ENCODE results near the gene PRICKLE1.

Gene PRICKLE1

DNA sequence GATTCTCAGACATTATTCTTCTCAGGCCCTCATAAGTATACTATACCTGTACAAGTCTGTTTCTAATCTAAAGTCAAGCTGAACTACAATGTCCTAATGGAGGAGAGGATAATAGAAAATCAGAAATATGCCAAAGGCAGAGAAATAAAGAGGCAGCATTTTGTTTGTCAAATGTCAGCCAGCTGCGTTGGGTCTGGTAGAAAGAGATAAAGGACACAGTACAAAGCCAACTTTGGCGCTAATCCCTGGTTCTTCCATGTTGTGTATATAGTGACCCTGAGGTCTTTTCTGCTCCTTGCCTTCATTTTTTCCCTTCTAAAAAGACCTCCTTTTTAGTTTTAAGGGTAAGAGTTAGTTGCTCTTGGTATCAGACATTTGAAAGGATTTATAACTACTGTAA, 103.1 kb downstream of the PRICKLE1 start:
- DNase-seq: no peak

DNA sequence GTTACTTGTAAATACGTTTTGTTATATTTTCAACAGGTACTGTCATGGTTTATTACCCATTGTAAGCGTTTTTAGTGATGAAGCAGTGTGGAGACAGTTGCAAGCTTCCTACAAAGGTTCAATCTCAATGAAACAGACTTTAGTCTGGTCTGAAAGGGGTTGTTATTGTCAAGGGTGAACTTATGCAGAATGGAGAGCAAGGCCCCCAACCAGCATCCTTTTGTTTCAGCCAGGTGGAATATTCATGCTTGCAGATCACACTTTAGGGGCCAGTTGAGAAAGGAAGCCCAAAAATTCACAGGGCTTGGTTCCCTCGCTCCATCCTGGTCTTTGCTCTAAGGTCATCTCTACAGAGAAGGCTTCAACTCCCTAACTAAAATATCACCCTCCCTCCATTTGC, 103.7 kb downstream of the PRICKLE1 start:
- no peak for DNase-seq

DNA sequence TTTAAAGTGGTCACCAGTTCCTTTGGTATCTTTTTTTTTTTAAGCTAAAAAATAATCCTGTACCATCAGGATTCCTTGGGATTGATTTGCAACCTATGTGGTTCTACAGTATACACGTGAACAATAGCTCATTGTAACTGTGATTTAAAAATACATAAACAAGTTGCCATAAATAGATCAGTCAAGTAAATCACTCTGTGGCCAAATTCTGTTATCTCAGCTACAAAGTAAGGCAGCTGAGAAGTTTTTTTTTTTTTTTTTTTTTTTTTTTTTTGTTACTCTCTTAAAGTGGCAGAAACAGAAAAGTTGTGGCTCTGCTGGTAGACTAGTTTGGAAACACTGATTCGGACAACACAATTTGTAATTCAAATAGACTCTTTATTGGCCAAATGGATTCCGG, 104.5 kb downstream of the PRICKLE1 start:
- DNase-seq: no peak

DNA sequence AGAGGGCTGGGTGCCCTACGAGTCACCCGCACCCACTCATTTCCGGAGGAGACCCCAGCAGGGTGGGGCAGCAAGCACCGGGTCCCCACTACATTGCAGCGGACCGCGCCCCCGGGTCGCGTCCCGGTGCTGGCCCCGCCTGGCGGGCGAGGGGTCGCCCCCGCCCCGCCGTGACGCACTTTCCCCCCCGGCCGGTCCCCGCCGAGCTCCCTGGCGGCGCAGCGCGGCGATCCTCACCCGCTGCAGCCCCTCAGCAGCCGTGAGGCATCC, 106.1 kb downstream of the PRICKLE1 start:
- no peak for DNase-seq

DNA sequence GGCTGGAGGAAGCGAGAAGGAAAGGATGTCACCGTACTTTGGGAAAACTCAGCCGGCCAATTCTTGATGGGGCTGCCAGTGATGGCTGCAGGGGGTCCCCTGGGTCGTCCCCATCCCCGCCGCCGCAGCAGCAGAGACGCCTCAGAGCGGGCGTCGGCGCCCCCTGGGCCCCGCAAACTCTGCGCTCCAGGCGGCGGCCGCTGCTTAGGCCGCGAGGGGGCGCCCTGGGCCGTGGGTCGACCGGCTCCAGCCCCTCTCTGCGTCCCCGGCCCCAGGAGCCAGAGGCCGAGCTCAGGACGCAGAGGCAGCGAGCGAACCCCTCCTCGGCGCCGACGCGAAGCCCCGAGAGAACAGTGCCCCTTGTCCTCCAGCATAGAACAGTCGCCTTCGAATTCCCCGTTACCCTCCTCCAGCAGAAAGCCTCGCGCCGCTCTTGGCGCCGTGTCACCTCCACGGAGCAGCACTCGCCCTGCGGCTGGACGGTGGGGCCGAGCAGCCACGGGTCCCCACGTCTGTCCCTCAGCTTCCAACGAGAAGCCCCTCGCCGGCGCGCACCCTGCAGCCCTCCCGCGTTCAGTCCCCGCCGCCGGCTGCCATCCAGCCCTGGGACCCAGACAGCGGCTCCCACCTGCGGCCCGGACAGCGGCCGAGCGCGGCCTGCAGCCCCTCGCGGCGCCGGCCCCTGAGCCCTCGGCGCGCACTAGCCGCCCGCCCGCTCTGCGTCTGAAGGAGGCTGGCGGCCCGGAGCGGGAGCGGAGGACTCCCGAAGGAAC, 106.6 kb downstream of the PRICKLE1 start:
- peak; percentile 29 to 40 for DNase-seq

DNA sequence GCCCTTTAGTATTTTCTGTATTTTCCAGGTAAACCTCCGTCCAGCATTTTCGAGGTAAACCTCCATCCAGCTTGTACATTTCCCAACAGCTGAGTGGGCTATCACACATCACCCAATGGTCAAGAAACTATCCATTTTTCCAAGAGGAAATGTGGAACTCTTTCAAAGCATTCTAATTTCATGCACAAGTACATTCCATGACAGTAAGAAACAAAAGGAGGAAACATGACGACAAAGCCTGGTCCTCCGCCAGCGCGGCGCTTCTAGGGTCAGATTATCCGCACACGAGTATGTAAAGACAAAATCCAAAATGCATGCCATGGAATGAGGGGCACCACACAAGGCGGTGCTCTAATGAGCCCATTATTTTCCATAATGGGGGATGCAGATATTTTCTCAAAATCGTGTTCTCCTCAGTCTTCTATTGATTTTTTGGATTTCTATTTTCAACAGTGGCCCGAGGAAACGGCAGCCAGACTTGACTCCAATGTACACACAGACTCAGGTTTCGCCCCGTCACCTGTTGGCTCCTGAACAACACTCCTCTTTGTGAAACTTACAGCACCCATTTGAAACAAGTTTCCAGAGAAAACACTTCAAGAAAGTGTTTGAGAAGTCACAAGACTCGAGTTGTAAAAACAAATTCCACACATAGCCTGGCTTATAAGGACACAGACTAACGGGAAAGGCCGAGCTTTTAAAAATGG, 107.4 kb downstream of the PRICKLE1 start:
- DNase-seq: no peak

DNA sequence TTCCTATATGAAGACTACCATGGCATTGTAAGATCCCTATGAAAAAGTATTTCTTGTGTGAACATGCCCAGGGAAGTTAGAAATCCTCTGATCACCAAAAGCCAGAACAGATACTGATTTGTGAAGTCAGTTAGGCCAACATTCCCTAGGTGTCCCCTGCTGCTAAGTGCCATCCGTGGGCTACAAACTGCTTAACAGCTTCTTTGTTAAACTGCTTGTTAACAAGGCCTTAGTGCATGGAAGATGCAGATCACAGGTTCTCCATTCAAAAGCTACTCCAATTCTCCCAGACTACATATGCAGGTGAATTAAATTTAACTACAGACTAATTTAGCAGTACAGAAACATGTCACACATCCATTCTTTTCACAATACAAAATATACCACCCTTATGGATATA, 108.2 kb downstream of the PRICKLE1 start:
- DNase-seq: no peak

DNA sequence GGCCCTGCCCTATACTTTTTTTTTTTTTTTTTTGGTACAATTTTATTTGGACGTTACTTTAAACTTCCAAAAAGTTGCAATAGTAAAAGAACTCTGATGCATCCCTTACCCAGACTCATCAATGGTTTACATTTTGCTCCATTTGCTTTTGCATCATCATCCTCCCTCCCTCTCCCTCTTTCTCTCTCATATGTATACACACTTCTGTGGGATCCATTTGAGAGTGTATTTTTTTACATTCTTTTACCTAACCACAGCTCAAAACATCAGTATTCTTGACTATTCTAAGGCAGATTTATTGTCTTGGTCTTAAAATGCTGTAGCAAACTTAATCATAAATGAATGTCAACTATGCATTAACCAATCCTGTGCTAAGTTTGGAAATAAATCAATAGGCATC, 111.6 kb downstream of the PRICKLE1 start:
- DNase-seq: no peak

DNA sequence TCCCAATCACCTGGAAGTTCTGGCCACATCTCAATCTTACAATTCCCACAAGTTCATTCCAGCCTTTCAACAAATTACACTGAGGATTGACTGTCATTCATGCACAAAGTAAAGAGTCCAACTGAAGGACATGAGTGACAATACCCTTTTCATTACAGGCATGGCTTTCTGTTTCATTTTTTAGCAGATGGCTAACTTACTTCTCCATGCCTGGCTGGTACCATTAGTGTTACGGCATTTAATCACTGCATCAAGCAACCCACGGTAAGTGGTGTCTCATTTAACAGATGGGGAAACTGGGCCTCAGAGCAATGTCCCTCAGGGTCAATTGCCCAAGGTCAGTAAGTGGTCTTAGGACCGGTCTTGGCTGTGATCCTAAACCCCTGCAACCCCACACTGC, 114.4 kb downstream of the PRICKLE1 start:
- no peak for DNase-seq

DNA sequence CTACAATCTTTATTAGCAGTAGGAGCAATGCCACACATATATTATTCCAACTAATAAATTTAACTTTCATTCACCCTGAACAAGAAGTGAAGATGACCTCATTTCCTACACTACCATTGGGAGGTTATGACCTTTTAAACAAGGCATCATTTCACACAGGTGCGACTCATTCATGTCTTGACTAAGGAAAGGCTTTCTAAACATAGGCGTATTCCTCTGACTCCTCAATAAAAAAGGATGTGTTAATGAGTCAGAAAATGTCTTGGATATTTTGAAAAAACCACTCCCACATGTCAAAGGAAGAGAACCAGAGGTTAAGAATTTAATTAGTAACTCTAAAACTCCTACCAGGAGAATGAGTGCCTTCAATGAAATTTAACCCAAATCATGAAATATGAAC, 115.2 kb downstream of the PRICKLE1 start:
- peak; percentile 7 to 22 for DNase-seq

DNA sequence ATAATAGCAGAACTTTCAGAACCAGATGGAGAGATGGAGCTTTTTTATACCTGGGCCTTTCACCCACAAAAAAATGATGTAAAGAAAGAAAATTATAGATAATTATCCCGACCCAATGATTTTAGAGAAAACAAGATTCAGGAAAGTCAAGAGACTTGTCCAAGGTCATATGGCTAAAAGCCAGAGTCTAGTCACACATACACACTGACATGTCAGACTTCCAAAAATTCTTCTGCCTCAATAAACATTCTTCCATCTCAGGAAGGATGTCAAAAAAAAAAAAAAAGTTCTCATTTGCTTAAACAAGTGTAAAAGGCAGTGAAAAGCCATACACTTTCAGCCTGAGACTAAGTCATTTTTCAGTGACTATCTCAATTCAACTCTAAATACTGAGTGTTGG, 116.0 kb downstream of the PRICKLE1 start:
- DNase-seq: no peak

DNA sequence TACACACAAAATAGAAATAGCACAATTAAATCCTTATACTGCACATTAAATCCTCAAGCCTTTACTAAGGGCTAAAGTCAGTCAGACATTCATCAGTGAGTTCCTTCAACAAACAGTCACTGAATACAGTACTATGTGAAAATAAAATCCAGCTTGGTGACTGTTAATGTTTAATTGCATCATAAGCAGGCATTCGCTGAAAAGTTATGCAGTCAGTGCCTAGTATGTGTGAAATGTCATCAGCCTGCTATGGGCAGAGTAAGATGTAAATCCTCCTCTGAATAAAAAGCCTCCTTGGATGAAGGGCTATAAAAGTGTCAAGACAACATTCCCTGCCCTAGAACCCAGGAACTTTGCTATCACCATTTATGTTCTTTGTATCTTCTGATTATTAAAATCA, 116.4 kb downstream of the PRICKLE1 start:
- DNase-seq: no peak

DNA sequence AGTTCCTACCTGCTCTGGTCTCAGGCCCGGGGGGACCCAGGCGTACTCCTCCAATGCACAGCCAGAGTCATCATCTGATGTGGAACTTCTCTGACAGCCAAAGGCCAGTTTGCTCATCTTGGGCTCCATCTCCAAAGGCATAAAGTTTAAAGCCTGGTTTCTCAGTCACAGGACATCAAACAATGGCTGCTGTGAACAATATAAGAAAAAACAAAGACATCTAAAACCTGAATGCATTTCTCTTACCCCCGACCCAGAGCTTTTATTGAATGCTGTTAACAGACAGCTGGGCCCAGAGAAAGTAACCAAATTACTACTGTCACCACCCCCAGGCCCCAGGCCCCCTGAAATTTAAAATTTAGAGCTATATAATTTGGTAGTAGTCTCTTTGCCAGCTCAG, 117.2 kb downstream of the PRICKLE1 start:
- no peak for DNase-seq

DNA sequence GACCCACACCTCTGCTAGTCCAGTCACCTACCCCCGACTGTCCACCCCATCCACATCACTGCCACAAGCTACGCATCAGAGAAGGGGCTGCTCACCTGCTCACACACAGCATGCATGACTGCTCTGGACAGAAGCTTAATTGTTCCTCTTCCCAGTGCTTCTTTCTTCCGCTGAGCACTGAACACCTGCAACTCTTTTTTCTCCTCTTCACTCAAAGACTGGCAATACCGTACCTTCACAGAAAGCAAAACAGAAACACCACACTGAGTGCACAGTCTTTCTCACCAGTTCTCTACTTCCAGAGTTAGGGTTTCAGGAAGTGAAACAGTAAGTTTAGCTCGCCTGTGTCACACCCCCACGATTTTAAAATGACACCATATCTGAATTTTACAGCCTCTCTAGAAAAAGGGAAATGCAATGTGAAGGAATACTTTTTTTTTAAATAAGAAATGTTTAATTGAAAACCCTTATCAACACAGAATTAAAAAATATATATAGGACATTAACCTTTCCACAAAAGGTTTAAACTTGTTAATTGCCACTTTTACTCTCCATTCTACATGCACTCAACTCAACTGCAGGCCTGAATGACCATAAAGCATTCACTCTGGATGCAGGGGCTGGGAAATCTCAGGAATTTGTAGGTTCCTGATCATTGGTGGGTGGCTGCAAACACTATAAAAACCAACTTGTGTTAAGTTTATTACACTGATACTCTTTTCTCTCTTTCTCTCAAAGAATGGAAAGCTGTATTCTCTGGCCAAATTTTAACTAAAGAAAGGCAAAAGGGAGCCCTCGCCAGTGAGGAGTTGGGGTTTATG, 120.0 kb downstream of the PRICKLE1 start:
- DNase-seq: peak; percentile 75 to 89

DNA sequence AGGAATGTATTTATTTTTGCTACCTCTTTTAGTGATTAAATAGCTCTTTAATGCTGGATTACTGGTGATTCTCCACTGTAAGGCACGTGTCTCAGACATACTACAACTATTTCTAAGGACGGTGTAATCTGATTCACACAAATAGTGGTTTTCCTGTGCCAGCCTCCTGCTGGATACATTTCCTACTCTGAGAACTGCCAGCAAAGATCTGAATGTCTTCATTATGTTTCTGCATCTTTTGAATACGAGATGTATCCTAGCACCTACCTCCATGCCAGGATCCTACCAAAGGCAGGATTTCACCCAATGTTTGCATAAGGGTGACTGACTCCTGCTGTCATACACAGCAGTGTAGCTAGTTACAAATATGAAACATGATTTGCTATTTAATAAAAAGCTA, 120.6 kb downstream of the PRICKLE1 start:
- peak in 1 of 2 donors; percentile 3 for DNase-seq

DNA sequence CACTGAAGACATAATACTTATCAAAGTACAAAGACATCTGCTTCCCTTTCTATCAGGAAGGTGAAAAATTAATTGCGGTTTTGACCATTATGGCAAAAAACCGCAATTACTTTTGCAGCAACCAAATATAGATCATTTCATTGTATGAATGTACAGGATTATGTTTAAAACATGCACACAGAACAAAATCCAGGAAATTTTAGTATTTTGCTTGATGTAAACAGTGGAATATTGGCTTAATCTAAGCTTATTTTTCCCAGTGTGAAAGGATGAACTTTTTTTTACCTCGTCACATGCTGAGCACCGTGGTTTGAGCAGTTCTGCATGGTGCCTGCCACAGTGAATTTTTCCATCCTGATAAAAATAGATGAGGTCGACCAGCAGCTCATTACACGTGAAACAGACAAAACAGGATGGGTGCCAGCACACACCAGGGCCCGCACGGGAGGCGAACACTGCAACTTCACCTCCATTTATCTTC, 121.2 kb downstream of the PRICKLE1 start:
- DNase-seq: no peak

DNA sequence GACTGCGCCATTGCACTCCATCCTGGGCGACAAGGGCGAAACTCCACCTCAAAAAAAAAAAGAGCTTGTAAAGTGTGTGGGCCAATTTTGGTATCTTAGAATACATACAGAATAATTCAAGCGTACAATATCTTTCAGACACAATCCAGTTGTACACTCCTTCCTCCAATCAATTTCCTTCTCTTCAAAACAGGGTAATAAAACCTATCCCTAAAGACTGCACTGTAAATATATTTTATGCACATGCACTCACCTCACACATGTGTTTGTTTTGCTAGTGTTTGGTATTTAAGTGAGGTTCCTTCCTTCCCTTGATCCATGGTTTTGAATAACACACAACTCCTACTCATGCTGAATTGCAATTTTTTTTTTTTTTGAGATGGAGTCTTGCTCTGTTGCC, 125.9 kb downstream of the PRICKLE1 start:
- no peak for DNase-seq

DNA sequence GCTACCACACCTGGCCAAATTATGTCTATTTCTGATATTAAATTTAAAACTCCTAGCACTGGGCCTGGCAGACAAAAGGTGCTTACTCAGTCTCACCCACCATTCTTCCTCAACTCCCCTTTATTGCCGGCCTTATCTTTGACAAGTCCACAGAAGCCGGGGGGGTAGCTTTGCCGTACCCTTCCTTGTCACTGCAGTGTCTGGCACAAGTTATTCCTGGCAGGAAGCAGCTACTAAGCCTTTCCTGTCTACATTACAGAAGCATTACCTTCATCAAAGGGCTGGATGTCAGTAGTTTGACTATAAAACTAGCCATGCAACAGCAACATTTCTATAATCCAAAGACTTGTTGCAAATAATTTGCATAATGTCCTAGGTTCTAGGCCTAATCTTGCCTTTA, 127.1 kb downstream of the PRICKLE1 start:
- no peak for DNase-seq

DNA sequence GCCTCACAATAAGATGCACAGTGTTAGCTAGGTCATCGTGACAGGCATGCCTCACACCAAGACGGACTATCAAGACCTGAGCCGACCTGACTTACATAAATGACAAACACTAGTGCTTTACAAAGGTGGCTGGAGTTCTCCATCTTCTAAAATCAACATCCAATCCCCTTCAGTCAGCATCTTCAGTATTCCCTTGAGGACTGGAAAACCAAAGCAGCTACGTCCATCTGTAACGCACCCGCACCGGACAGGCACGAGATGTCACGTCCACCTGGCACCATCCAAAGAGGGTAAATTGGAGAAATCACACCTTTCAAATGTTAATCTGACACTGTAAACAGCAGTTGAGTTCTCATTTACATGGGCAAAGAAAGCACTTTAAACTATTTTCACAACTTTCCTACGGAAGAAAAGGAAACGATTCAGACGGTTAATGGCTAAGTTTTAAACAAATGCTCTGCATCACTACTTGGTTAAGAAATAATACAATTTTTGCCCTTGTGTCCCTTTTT, 130.2 kb downstream of the PRICKLE1 start:
- no peak for DNase-seq

DNA sequence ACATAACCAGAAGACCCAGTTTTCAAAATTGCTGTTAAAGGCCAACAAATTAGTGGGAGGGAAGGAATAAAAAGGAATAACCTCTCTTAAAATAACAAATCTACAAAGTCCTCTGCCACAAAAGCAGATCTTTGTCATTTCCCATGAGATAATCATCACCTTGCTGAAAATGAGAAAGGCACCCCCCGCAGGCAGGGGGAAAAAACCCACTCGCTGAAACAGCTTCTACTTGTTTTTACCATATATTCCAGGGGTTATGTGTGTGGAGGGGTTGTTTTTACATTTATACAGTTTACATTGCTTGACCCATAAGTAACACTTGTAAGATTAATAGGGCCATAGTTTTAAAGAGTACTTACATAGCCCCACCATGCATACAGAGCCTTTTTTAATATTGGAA, 131.0 kb downstream of the PRICKLE1 start:
- DNase-seq: no peak

DNA sequence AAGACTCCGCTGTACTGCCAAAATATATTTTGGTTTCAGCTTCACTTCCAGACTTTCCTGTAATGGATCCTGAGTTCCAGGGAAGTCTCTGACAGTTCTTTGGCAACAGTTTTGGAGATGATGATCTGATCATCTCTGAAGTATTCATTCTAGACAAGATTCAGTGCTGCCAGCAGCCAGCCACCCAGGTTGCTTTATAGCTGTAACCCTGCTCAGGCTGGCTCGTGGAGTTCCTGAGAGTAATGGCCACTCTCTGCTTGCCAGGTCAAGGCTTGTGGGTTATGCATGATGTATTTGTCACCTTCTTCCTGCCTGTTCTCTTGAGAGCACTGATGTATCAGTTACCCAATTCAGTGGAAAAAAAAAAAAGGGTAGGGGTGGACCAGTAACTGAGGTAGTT, 139.3 kb downstream of the PRICKLE1 start:
- DNase-seq: no peak

DNA sequence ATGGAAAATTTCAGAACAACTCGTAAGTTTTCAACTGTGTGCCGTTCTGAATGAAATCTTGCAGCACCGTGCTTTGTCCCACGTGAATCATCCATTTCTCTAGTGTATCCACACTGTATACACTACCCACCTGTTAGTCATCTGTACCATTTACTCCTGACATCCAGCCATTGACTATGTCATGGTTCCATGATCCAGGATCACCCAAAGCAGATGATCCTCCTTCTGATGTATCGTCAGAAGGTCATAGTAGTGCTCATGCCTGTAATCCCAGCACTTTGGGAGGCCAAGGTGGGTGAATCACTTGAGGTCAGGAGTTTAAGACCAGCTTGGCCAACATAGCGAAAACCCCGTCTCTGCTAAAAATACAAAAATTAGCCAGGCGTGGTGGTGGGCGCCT, 140.7 kb downstream of the PRICKLE1 start:
- DNase-seq: no peak

DNA sequence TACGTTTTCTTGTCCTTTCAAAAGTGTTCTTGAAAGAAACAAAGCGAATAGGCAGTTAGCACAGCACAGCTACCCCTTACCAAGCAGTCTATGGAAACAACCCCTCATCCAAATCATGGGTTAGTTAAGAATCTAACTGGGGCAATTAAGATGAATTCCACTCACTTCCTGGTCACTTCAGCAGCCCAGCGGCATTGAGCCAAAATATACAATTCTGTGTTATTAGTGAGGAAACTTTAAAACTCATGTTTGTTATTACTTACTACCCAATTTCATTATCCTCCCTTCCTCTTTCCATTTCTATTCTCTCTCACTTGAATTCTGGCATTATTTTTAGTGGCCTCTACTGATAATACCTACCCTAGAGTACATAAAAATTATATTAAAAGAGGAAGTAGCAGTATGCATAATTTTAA, 142.2 kb downstream of the PRICKLE1 start:
- DNase-seq: no peak
